ENCODE results near the gene RXRA.

RXRA gene

DNA sequence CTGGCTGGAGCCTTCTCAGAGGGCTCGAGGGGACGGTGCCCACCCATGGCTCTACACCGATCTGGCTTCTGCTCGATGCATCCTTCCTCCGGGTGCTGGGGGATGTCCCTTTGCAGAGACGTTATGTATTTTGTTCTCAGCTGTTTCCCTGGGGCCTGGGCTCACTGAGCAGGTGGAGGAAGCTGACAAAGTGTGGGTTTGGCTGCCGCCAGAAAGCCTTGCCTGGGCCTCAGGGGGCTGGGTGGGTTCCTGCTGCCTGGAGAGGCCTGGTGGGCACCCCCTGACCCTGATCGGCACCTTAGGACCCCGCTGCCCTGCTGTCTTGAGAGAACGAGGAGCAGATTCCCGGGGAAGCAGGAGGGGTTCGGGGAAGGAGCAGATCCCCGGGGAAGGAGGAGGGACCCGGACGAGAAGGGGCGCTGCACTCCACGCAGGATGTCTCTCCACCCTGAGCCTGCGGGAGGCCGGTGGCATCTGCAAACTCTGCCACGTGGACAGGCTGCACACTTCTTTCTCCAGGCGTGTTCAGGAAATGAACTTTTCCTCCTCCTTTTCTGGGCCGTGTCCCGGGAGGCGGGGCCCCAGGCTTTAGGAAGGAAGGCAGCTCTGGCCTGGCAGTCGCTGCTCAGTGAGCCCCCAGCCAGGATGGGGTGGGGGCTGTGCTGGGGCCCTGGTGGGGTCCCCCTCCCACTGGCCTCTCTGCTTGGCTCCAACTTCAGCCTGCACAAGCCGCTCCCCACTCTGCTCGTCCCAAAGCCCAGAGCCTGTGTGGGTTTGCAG lies 148.9 kb downstream of the RXRA start:
- FAIRE-seq (no peak), DNase-seq (ENCODE audit: insufficient read length, low spot score) (no peak)
- TF ChIP-seq, protein P1, sequence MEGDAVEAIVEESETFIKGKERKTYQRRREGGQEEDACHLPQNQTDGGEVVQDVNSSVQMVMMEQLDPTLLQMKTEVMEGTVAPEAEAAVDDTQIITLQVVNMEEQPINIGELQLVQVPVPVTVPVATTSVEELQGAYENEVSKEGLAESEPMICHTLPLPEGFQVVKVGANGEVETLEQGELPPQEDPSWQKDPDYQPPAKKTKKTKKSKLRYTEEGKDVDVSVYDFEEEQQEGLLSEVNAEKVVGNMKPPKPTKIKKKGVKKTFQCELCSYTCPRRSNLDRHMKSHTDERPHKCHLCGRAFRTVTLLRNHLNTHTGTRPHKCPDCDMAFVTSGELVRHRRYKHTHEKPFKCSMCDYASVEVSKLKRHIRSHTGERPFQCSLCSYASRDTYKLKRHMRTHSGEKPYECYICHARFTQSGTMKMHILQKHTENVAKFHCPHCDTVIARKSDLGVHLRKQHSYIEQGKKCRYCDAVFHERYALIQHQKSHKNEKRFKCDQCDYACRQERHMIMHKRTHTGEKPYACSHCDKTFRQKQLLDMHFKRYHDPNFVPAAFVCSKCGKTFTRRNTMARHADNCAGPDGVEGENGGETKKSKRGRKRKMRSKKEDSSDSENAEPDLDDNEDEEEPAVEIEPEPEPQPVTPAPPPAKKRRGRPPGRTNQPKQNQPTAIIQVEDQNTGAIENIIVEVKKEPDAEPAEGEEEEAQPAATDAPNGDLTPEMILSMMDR (IDR thresholded peaks at IDR 0.05; ENCODE audit: insufficient read depth, missing control alignments) = no peak

DNA sequence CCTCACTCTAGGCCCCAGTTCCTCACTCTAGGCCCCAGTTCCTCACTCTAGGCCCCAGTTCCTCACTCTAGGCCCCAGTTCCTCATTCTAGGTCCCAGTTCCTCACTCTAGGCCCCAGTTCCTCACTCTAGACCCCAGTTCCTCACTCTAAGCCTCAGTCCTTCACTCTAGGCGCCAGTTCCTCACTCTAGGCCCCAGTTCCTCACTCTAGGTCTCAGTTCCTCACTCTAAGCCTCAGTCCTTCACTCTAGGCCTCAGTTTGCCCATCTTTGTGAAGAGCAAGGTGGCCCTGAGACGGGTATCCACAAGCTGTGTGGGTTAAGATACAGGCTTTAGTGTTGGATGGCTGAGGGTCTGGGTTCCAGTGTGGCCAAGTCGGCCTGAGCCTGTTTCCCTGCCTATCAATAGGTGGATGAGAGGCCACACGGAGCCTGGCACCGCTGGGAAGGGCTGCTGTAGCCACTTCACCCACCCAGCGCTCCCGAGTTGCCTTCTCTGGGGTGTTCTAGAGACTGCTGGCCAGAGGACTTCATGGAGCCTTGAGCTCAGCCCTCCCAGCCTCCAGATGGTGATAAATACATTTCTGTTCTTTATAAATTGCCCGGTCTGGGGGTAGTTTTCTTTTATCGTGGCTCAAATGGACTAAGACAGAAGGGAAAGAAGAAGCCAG lies 150.2 kb downstream of the RXRA start:
- FAIRE-seq = no peak
- TF ChIP-seq, protein P1 (IDR thresholded peaks at IDR 0.05; ENCODE audit: insufficient read depth, missing control alignments) = no peak
- DNase-seq (ENCODE audit: insufficient read length, low spot score) = no peak

DNA sequence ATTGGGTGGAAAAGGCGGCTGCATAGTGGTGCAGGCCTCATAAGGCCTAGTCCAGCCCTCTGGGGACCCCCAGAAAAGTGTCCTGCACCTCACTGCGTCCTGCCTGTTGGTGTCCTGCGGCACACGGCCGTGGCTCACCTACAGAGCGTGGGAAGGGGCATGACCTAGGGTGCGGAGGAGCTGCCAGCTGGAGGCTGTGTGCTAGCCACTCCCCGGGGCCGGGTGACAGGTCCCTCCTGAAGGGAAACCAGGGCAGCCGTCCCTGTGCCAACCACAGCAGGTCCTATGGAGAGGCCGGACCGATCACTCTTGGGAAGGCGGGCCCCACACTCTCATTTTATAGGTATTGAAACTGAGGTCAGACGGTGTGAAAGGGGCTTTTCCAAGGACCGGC lies 150.7 kb downstream of the RXRA start:
- TF ChIP-seq, protein P1 (IDR thresholded peaks at IDR 0.05; ENCODE audit: insufficient read depth, missing control alignments) = no peak
- FAIRE-seq (no peak), DNase-seq (ENCODE audit: insufficient read length, low spot score) (no peak)

DNA sequence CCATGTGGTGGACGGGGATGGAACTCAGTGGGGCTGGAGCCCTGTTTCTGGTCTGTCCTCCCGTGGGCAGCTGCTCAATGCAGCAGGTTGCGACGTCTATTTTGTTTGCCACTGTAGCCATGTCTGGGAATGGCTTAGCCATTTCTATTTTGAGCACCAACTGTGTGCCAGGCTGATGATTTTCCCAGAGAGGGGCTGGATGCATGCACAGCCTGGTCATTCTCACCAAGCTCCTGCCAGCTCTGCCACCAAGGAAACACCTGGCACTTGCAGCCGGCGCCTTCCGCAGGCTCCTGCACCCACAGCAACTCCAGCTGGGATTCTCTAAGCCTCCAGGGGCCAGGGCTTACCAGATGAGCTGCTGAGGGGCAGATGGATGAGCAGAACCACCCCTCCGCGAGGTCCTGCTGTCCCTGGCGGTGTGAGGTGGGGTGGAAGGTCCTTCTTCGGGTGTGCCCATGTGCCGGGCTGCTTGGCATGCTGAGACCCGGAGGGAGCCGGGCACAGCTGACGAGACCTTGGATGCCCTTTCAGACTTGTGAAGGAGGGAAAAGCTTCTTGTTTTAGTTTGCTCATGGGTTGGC lies 151.2 kb downstream of the RXRA start:
- peak; percentile 87 for DNase-seq (ENCODE audit: insufficient read length, low spot score)
- no peak for FAIRE-seq
- TF ChIP-seq, protein P1 (IDR thresholded peaks at IDR 0.05; ENCODE audit: insufficient read depth, missing control alignments) = no peak

DNA sequence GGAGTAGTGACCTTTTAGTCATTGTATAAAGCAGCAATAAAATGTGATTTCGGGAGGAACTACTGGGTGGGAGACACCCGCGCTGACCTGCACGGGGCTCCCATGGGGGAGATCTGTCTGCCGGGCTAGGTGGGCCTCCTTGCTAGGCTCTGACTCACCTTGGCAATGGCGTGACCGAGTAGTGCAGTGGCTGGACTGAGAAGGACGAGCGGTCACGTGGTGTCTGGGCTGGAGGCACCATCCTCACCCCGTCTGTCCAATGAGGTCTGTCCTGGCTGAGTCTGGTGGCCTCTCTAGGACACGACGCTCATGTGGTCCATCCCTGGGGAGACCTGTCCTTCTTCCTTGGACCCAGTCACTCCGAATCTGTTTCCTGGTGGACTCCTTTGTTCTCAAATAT lies 151.7 kb downstream of the RXRA start:
- FAIRE-seq = no peak
- TF ChIP-seq, protein P1 (IDR thresholded peaks at IDR 0.05; ENCODE audit: insufficient read depth, missing control alignments) = no peak
- no peak for DNase-seq (ENCODE audit: insufficient read length, low spot score)

DNA sequence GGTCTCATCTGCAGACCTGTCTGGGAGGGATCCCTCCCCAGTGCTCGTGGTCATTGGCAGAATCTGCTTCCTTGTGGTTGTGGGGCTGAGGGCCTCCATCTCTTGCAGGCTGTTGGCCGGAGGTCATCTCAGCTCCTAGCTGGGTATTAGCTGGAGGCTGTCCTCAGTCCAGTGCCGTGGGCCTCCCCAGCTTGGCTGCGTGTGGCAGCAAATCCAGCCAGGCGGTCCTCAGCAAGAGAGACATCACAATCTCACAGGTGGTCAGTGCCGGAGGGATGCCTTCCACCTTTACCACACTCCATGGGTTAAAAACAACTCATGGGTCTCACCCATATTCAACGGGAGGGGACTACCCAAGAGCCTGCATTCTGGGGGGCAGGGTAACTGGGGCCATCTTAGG lies 155.5 kb downstream of the RXRA start:
- DNase-seq (ENCODE audit: insufficient read length, low spot score) (no peak), FAIRE-seq (no peak)
- TF ChIP-seq, protein P1 (IDR thresholded peaks at IDR 0.05; ENCODE audit: insufficient read depth, missing control alignments) = no peak

DNA sequence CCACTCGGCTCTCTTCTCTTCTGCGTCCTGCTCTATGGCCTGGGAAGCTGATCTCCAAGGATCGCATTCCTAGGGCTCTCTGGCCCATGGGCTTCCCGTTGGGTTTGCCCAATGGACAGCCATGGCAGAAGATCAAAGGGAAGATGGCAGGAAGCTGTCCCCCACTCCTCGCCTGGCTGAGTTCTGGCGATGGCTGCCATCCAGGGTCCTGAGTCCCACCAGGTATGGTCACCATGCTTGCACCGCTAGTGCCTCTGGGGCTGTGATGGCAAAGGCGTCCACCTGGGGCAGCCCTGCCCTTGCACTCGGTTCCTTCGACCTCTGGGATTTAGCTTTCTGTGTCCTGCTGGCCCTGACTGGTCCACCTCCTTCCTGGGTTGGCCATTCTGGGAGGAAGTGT lies 156.0 kb downstream of the RXRA start:
- FAIRE-seq (no peak), DNase-seq (ENCODE audit: insufficient read length, low spot score) (no peak)
- TF ChIP-seq, protein P1 (IDR thresholded peaks at IDR 0.05; ENCODE audit: insufficient read depth, missing control alignments) = no peak
